Stimulated activated naive CD8-positive, alpha-beta T cell treated with anti-CD3 and anti-CD28 coated beads, Interleukin-15, Interleukin-2, amounts not matched to agents 100 ng/mL and 50 ng/mL, for 24 hours (primary cell): ENCODE data around the gene UFD1.

ENCODE experiments used
- H3K27ac Mint-ChIP-seq: one replicate; pipeline ENCODE4 v1.8.0; 2021; ENCODE audit warnings: mild to moderate bottlenecking, mixed read lengths
- H3K27me3 Mint-ChIP-seq: one replicate; pipeline ENCODE4 v1.8.0; 2021; ENCODE audit warnings: mixed read lengths
- H3K36me3 Mint-ChIP-seq: one replicate; pipeline ENCODE4 v1.8.0; 2021; ENCODE audit warnings: low read depth, mixed read lengths
- H3K4me1 Mint-ChIP-seq: one replicate; pipeline ENCODE4 v1.8.0; 2021; ENCODE audit warnings: low read depth, mixed read lengths
- H3K4me3 Mint-ChIP-seq: one replicate; pipeline ENCODE4 v1.8.0; 2021; ENCODE audit warnings: mild to moderate bottlenecking, mixed read lengths
- H3K9me3 Mint-ChIP-seq: one replicate; pipeline ENCODE4 v1.8.0; 2021; ENCODE audit warnings: mixed read lengths

Gene UFD1

DNA sequence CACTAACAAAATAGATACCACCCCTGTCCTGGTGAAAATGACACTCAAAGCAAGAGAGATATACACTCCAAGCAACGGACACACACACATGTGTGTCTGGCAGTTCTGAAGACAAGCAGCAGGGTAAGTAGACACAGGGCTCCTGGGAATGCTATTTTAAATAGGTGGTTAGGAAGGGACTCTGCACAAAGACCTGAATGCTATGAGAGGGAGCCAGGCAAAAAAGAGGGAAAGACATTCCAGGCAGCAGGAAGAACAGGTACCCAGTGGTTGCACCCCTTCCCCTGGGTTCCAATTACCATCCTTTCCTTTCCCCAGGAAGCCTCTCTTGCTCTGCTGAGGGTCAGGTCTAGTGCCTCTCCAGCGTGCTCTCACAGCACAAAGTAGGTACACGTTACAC is 3.0 kb downstream of the UFD1 start:
- H3K36me3 Mint-ChIP-seq, result peaks cover 48% of the 10 kb centered on the region
- no peak overlapping the region for H3K4me3 Mint-ChIP-seq
- H3K9me3 Mint-ChIP-seq, result no peaks in the 10 kb centered on the region
- H3K27me3 Mint-ChIP-seq, result no peaks in the 10 kb centered on the region
- H3K4me1 Mint-ChIP-seq, result peaks cover 37% of the 10 kb centered on the region
- no peak overlapping the region for H3K27ac Mint-ChIP-seq

GRCh38 chr22:19473578-19473977 is 5.4 kb downstream of the UFD1 start:
- H3K4me3 Mint-ChIP-seq, result no peak overlapping the region
- H3K27ac Mint-ChIP-seq, result no peak overlapping the region
- peaks cover 21% of the 10 kb centered on the region for H3K4me1 Mint-ChIP-seq
- H3K27me3 Mint-ChIP-seq, result no peaks in the 10 kb centered on the region
- H3K36me3 Mint-ChIP-seq, result peaks cover 44% of the 10 kb centered on the region
- H3K9me3 Mint-ChIP-seq, result no peaks in the 10 kb centered on the region

GRCh38 chr22:19472233-19472632 is 6.8 kb downstream of the UFD1 start:
- Mint-ChIP-seq H3K27ac (no peak overlapping the region), H3K4me1 (peaks cover 12% of the 10 kb centered on the region), H3K36me3 (peaks cover 57% of the 10 kb centered on the region), H3K4me3 (no peak overlapping the region), H3K27me3 (no peaks in the 10 kb centered on the region), H3K9me3 (no peaks in the 10 kb centered on the region)

DNA sequence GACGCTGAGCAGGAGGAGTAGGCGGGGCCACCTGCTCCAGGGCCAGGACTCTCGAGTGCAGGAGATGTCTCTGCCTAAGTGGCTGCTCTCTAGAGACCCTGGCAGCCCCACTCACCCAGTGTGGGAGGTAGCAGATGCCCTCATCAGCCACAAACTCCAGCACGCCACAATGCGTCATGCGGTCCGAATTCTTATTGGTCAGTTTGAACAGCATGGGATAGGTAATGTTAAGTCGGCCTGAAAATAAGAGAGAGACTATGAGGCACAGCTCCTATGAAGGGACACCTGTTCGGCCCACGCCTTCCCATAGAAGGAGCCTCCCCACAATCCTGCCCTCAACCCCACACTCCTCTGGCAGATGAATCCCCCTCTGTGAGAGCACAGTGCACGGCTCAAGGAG is 7.4 kb downstream of the UFD1 start:
- Mint-ChIP-seq H3K4me1 (peaks cover 8% of the 10 kb centered on the region), H3K27ac (no peak overlapping the region), H3K27me3 (no peaks in the 10 kb centered on the region), H3K4me3 (no peak overlapping the region), H3K36me3 (peaks cover 60% of the 10 kb centered on the region), H3K9me3 (no peaks in the 10 kb centered on the region)

DNA sequence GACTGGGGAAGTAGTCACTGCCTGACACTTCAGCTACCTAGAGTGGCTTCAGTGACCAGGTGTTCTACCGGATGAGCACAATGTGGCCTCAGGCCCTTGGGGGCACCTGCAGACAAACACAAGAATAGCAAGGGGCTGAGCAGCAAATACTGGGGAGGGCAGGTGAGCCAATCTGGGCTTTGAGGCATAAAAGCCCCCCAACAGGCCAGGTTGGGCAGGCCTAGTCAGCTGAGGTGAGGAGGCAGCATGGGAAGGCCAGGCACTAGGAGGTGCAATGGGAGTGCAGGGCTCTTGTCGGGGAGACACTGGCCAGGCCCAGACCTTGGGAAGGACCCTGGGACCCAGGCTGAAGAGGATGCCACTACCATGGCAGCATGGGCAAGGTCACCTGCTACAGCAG is 9.0 kb downstream of the UFD1 start:
- H3K27ac Mint-ChIP-seq, result no peak overlapping the region
- no peak overlapping the region for H3K4me3 Mint-ChIP-seq
- peaks cover 74% of the 10 kb centered on the region for H3K36me3 Mint-ChIP-seq
- H3K27me3 Mint-ChIP-seq, result no peaks in the 10 kb centered on the region
- no peaks in the 10 kb centered on the region for H3K9me3 Mint-ChIP-seq
- H3K4me1 Mint-ChIP-seq, result no peaks in the 10 kb centered on the region

DNA sequence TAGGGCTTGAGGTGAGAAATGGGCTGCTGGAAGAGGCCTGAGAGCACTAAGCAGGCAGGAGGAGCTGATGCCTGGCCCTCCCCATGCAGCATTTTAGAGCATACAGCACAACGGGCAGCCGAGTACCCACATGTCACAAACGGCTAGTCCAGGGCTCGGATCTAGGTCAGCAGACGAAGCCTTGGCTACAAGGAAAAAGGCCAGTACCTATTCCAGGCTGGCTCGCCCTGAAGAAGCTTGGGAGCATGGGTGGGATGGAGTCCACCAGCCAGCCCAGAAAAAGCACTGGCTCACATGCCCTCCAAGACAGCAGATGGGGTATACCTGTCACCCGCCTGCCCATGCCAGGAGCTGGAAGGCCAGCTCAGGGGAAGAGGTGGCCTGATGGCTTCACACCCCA is 9.6 kb downstream of the UFD1 start:
- H3K4me3 Mint-ChIP-seq, result no peak overlapping the region
- no peaks in the 10 kb centered on the region for H3K4me1 Mint-ChIP-seq
- no peak overlapping the region for H3K27ac Mint-ChIP-seq
- H3K36me3 Mint-ChIP-seq, result peaks cover 78% of the 10 kb centered on the region
- H3K9me3 Mint-ChIP-seq, result no peaks in the 10 kb centered on the region
- no peaks in the 10 kb centered on the region for H3K27me3 Mint-ChIP-seq

GRCh38 chr22:19467912-19468311 is 11.1 kb downstream of the UFD1 start:
- peaks cover 67% of the 10 kb centered on the region for H3K36me3 Mint-ChIP-seq
- H3K27ac Mint-ChIP-seq, result no peak overlapping the region
- H3K4me3 Mint-ChIP-seq, result no peak overlapping the region
- no peaks in the 10 kb centered on the region for H3K9me3 Mint-ChIP-seq
- H3K27me3 Mint-ChIP-seq, result no peaks in the 10 kb centered on the region
- H3K4me1 Mint-ChIP-seq, result no peaks in the 10 kb centered on the region

DNA sequence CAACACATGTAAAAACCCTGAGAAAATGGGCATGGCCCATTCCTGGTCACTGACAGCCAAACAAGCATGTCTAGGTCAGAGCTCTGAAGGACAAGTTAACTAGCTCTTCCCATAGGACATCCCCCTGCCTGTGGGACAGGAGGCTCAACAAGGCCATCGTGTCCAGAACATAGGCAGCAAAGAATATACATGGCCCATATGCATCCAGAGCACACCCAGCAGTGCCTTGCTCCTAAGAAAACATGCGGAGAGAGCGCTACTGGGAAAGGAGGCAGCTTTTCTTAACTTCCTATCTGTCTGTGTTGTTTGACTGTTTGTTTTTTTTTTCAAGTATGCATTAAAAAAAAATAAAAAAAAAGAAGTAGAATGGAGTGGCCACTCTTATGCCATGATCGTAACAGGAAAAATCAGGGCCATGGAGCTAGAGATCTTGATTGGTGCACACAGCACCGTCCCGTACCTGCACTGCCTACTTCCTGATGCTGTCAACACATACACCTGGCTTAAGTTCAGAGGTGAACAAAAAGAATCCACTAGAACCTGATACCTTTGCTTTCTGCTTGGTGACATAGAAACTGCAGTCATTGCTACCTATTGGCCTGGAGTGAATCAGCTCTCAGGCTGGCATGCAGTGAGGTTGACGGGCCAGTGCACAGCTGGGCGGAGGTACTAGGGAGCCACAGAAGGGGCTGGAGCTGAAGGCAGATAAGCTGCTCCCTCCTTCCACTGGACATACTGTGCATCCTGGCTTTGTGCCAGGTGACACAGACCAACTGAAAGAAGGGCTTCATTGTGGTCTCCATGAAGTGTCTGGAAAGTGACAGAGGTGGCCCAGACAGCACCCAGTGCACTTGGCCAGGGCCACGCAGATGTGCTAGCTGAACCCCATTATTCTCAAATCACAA is 11.9 kb downstream of the UFD1 start:
- Mint-ChIP-seq H3K9me3 (no peaks in the 10 kb centered on the region), H3K27ac (no peak overlapping the region), H3K4me1 (no peaks in the 10 kb centered on the region), H3K27me3 (no peaks in the 10 kb centered on the region), H3K4me3 (no peak overlapping the region), H3K36me3 (peaks cover 62% of the 10 kb centered on the region)

- Mint-ChIP-seq H3K27ac (no peak overlapping the region), H3K36me3 (peaks cover 61% of the 10 kb centered on the region), H3K4me3 (no peak overlapping the region), H3K9me3 (no peaks in the 10 kb centered on the region), H3K4me1 (no peaks in the 10 kb centered on the region), H3K27me3 (no peaks in the 10 kb centered on the region)
Measured at GRCh38 chr22:19466126-19466716, 12.8 kb downstream of the UFD1 start.

DNA sequence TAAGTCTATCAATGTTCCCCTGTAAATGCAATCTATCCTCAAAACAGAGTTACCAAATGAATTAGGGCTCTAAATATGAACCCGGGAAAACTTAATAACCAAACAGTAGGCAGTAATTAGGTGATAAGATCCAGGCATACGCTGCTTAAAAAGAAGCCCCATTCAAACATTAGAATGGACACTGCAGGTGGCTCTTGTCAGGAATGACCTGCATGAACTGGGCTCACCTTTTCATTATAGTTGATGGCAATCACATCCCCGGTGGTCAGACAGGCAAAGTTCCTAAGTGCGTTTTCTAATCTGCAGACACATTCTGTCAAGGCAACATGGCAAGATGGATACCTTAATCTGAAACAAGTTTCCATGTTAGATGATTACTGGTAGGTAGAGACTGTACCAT is 14.0 kb downstream of the UFD1 start:
- Mint-ChIP-seq H3K4me3 (no peak overlapping the region), H3K27ac (peak overlapping the region; percentile 46), H3K36me3 (peaks cover 61% of the 10 kb centered on the region), H3K9me3 (no peaks in the 10 kb centered on the region), H3K27me3 (no peaks in the 10 kb centered on the region), H3K4me1 (no peaks in the 10 kb centered on the region)

DNA sequence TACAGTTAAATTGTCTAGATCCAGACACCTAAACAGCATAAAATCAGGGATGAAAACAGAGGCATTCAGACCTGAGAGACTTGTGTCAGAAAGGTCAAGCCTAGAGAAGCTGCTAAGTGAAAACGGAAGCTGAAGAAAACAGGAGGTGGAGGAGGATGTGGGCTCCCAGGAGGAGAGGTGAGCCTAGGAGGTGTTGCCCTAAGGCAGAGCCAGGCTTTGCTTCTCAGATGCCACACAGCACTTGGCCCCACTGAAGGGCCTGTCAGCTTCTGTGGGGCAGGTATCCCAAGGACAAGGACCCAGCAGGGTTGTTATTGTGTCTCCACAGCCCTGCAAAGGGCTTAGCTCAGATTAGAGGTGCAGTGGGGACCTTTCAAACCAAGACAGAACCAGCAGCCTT is 14.4 kb downstream of the UFD1 start:
- Mint-ChIP-seq H3K9me3 (no peaks in the 10 kb centered on the region), H3K36me3 (peaks cover 59% of the 10 kb centered on the region), H3K4me3 (no peak overlapping the region), H3K27ac (no peak overlapping the region), H3K27me3 (no peaks in the 10 kb centered on the region), H3K4me1 (no peaks in the 10 kb centered on the region)

GRCh38 chr22:19463491-19464469 is 15.2 kb downstream of the UFD1 start:
- no peaks in the 10 kb centered on the region for H3K27me3 Mint-ChIP-seq
- no peak overlapping the region for H3K27ac Mint-ChIP-seq
- H3K9me3 Mint-ChIP-seq, result no peaks in the 10 kb centered on the region
- H3K36me3 Mint-ChIP-seq, result peaks cover 59% of the 10 kb centered on the region
- H3K4me1 Mint-ChIP-seq, result no peaks in the 10 kb centered on the region
- H3K4me3 Mint-ChIP-seq, result no peak overlapping the region

- Mint-ChIP-seq H3K4me1 (no peaks in the 10 kb centered on the region), H3K9me3 (no peaks in the 10 kb centered on the region), H3K27me3 (no peaks in the 10 kb centered on the region), H3K36me3 (peaks cover 57% of the 10 kb centered on the region), H3K27ac (no peak overlapping the region), H3K4me3 (no peak overlapping the region)
Measured at GRCh38 chr22:19463008-19463407, 16.0 kb downstream of the UFD1 start.

DNA sequence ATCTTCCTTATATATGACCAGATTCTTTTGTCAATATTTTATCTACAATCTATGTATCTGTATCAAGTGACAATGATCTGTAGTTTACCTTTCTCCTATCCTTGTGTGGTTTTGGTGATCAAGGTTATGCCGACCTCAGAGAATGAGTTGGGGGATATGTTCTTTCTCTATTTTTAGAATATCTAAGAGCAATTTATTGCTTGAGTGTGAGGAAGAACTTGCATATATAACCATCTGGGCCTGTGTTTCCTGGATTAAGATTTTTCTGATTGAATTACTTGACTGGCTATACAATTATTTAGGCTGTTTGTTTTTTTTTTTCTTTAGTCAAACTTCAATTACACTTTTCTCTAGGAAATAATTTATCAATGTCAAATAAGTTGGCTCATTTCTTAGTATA is 17.5 kb downstream of the UFD1 start:
- H3K4me1 Mint-ChIP-seq, result no peaks in the 10 kb centered on the region
- H3K27ac Mint-ChIP-seq, result no peak overlapping the region
- H3K36me3 Mint-ChIP-seq, result peaks cover 57% of the 10 kb centered on the region
- no peaks in the 10 kb centered on the region for H3K9me3 Mint-ChIP-seq
- H3K4me3 Mint-ChIP-seq, result no peak overlapping the region
- no peaks in the 10 kb centered on the region for H3K27me3 Mint-ChIP-seq

- peaks cover 56% of the 10 kb centered on the region for H3K36me3 Mint-ChIP-seq
- no peaks in the 10 kb centered on the region for H3K27me3 Mint-ChIP-seq
- no peak overlapping the region for H3K4me3 Mint-ChIP-seq
- no peak overlapping the region for H3K27ac Mint-ChIP-seq
- H3K4me1 Mint-ChIP-seq, result peaks cover 2% of the 10 kb centered on the region
- H3K9me3 Mint-ChIP-seq, result no peaks in the 10 kb centered on the region
Measured at GRCh38 chr22:19460036-19460435, 19.0 kb downstream of the UFD1 start.
